GM19468 (cell line): ENCODE data around the gene NUDT8.
"Not testable (repeated sequence)": the region's sequence is repeated elsewhere in the genome, so short reads cannot be mapped to it uniquely, and the experiment has no call there.

Experiments used
- ATAC-seq: cut with Tn5 transposase; IDR thresholded peaks from one replicate; pipeline ENCODE4 v1.9.1; 2021; ENCODE audit warnings: mild to moderate bottlenecking, moderate library complexity, moderate number of reproducible peaks; ENCODE audit not compliant: unreplicated experiment; ENCODE audit errors: extremely low read depth

Gene NUDT8

DNA sequence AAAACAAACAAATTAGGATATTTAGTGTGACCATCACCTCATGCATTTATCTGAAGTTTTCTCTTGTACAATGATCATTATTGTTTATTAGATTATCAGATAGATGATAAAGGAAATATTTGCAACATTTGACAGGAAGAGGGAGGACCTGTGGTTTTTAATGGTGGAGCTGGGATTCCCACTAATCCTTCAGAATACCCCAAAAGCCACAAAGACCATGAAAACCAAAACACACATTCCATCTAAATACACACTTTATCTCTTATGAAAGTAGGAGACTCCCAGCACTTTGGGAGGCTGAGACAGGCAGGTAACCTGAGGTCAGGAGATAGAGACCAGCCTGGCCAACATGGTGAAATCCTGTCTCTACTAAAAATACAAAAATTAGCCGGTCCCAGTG, 30.6 kb downstream of the NUDT8 start:
- no peak for ATAC-seq

GRCh38 chr11:67597963-67598362, 31.8 kb downstream of the NUDT8 start:
- ATAC-seq: not testable (repeated sequence)

DNA sequence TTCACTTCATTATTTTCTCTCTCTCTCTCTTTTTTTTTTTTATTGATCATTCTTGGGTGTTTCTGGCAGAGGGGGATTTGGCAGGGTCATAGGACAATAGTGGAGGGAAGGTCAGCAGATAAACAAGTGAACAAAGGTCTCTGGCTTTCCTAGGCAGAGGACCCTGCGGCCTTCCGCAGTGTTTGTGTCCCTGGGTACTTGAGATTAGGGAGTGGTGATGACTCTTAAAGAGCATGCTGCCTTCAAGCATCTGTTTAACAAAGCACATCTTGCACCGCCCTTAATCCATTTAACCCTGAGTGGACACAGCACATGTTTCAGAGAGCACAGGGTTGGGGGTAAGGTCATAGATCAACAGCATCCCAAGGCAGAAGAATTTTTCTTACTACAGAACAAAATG, 32.3 kb downstream of the NUDT8 start:
- ATAC-seq: not testable (repeated sequence)

GRCh38 chr11:67596753-67597300, 32.9 kb downstream of the NUDT8 start:
- ATAC-seq: no peak

DNA sequence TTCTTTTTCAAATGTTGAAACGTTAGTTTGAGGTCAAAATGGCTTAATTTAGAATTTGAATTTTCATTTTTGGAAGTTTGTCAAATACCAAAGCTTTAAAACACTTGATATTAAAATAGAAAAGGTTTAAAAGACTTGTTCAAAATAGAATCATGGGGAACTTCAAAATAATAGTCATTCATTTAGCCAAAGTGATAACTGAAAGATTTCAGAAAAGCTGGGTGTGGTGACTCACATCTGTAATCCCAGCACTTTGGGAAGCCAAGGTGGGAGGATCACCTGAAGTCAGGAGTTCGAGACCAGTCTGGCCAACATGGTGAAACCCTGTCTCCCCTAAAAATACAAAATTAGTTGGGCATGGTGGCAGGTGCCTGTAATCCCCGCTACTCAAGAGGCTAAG, 35.3 kb downstream of the NUDT8 start:
- no peak for ATAC-seq

DNA sequence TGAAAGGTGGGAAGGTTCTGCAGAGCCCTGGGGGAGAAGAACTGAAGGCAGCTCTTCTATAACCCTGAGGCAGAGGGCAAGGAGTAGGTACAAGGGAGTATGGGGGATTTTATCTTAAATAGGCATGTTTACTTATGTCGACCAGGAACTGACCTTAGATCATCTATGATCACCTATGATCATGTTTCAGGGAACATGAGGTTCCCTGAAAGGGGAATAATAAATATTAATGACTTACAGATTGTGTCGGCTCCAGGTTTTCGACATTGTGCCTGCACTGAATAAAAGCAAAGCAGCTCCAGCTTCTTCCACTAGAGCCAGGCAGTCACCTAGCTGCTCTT, 36.2 kb downstream of the NUDT8 start:
- no peak for ATAC-seq

GRCh38 chr11:67592880-67593564, 36.7 kb downstream of the NUDT8 start:
- ATAC-seq: no peak

DNA sequence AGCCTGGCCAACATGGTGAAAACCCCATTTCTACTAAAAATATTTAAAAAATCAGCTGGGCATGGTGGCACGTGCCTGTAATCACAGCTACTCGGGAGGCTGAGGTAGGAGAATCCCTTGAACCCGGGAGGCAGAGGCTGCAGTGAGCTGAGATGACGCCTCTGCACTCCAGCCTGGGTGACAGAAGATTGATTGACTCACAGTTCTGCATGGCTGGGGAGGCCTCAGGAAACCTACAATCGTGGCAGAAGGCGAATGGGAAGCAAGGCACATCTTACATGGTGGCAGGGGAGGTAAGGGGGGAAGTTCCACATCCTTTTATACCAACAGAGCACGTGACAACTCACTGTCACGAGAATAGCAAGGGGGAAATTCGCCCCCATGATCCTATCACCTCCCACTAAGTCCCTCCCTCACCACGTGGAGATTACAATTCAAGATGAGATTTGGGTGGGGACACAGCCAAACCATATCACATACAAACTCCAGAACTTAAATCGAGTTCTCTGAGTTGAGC, 40.8 kb downstream of the NUDT8 start:
- not testable (repeated sequence) for ATAC-seq

GRCh38 chr11:67588136-67588503, 41.6 kb downstream of the NUDT8 start:
- no peak for ATAC-seq

GRCh38 chr11:67586568-67587250, 43.0 kb downstream of the NUDT8 start:
- ATAC-seq: no peak

DNA sequence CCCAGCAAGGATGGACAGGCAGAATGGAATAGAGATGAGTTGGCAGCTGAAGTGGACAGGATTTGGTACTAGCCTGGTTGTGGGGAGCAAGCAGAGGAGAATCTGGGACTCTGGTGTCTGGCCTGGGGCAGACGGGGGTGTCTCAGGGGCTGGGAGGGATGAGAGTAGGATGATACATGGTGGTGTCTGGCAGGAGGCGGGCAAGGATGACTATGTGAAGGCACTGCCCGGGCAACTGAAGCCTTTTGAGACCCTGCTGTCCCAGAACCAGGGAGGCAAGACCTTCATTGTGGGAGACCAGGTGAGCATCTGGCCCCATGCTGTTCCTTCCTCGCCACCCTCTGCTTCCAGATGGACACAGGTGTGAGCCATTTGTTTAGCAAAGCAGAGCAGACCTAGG, 43.8 kb downstream of the NUDT8 start:
- no peak for ATAC-seq

DNA sequence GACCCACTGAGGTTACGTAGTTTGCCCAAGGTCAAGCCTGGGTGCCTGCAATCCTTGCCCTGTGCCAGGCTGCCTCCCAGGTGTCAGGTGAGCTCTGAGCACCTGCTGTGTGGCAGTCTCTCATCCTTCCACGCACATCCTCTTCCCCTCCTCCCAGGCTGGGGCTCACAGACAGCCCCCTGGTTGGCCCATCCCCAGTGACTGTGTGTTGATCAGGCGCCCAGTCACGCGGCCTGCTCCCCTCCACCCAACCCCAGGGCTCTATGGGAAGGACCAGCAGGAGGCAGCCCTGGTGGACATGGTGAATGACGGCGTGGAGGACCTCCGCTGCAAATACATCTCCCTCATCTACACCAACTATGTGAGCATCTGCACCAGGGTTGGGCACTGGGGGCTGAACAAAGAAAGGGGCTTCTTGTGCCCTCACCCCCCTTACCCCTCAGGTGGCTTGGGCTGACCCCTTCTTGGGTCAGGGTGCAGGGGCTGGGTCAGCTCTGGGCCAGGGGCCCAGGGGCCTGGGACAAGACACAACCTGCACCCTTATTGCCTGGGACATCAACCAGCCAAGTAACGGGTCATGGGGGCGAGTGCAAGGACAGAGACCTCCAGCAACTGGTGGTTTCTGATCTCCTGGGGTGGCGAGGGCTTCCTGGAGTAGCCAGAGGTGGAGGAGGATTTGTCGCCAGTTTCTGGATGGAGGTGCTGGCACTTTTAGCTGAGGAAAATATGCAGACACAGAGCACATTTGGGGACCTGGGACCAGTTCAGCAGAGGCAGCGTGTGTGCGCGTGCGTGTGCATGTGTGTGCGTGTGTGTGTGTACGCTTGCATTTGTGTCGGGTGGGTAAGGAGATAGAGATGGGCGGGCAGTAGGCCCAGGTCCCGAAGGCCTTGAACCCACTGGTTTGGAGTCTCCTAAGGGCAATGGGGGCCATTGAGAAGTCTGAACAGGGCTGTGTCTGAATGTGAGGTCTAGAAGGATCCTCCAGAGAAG, 44.6 kb downstream of the NUDT8 start:
- no peak for ATAC-seq

DNA sequence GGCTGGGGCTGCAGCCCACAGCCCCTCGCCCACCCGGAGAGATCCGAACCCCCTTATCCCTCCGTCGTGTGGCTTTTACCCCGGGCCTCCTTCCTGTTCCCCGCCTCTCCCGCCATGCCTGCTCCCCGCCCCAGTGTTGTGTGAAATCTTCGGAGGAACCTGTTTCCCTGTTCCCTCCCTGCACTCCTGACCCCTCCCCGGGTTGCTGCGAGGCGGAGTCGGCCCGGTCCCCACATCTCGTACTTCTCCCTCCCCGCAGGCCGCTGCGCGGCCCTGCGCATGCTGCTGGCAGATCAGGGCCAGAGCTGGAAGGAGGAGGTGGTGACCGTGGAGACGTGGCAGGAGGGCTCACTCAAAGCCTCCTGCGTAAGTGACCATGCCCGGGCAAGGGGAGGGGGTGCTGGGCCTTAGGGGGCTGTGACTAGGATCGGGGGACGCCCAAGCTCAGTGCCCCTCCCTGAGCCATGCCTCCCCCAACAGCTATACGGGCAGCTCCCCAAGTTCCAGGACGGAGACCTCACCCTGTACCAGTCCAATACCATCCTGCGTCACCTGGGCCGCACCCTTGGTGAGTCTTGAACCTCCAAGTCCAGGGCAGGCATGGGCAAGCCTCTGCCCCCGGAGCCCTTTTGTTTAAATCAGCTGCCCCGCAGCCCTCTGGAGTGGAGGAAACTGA, 45.4 kb downstream of the NUDT8 start:
- ATAC-seq: no peak

- no peak for ATAC-seq
These were observed 46.2 kb downstream of the NUDT8 start, which contains the start of gene GSTP1 for GRCh38 chr11:67583247-67584204. TSS of gene GSTP1 (plus strand) at chr11:67583812. CDS start at chr11:67583844, 32 bp downstream.

- no peak for ATAC-seq
These were observed 47.7 kb downstream of the NUDT8 start for GRCh38 chr11:67582011-67582410.

GRCh38 chr11:67581469-67581868, 48.3 kb downstream of the NUDT8 start:
- no peak for ATAC-seq

DNA sequence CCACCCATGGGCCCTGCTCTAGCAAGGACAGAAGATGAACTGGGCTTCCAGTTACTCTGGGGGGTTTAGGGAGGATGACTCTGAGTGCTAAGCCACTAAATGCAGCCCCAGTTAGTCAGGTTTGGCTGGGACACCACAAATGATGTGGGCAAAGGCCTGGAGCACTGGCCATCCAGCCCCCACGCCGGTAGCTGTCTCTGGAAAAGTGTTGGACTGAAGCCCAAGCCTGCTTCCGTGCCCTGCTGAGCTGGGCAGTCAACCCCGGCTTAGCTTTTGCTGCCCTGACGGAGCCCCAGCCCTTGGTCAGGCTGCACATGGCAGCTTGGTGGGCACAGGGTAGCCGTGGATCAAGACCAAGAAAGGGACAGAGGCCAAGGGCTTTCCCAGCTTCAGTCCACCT, 51.8 kb downstream of the NUDT8 start:
- ATAC-seq: no peak
